H7 (cell line): ENCODE results near the gene SLC35E1. TPM values are rescaled to one million over a fixed set of nuclear protein-coding genes. Genes with fewer than 3 reads are reported as not detected.
"Not testable (repeated sequence)": the region's sequence is repeated elsewhere in the genome, so short reads cannot be mapped to it uniquely, and the experiment has no call there.

Experiments used
- DNase-seq: peaks from one replicate; pipeline ENCODE4 v3.0.0; 2012
- H3K27me3 ChIP-seq: 2 replicates; pipeline ENCODE4 v1.6.0; 2011; ENCODE audit warnings: mild to moderate bottlenecking, low read length; ENCODE audit not compliant: control insufficient read depth, insufficient read depth
- H3K36me3 ChIP-seq: replicated peaks from 2 replicates; pipeline ENCODE4 v1.5.1; 2011; ENCODE audit warnings: low read length; ENCODE audit not compliant: control insufficient read depth, insufficient read depth
- H3K4me3 ChIP-seq: 2 replicates; pipeline ENCODE4 v1.5.1; 2011; ENCODE audit warnings: low read depth, mild to moderate bottlenecking, control low read depth, low read length, moderate library complexity; ENCODE audit not compliant: insufficient read depth
- total RNA-seq: library from RNA; depleted of rRNA; stranded (reverse); fragments of >200 nt; shearing (Covaris generic); gene quantifications from 2 replicates; pipeline ENCODE4 v1.2.3, GENCODE V29; 2014

Gene SLC35E1
- total RNA-seq, 1 experiment from 2014 or later, result 14.7 TPM

DNA sequence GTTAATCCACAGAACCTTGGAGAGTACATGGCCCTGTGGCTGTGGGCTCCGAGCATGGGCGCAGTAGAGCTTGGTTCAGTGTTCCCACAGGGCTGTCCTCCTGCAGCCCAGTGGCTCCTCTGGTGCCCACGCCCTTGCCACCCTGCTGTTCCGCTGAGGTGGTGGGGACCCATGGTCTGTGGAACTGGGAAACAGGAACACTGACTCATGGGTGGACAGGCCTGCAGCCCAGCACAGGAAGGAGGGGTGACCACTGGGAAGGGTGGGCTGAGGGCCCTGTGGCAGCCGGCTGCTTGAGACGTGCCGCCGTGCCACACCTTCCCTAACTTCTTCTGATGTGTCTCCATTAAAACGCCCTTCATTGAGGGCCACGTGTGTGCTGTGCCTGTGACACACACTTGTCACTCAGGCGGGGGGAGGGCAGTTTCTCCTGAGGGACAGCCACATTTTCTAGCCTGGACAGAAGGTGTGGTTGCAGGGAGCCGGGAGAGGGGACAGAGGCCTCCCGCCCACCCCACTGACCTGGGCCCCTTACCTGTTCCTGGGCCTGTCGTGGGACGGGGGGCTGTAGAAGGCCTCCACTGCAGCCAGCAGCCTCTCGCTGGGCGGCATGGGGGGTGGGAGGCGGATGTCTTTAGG lies 51.1 kb downstream of the SLC35E1 start:
- H3K4me3 ChIP-seq, result no peak overlapping the region
- no peaks in the 10 kb centered on the region for H3K27me3 ChIP-seq
- H3K36me3 ChIP-seq, result peaks cover 44% of the 10 kb centered on the region
- DNase-seq, result peak; percentile 52

DNA sequence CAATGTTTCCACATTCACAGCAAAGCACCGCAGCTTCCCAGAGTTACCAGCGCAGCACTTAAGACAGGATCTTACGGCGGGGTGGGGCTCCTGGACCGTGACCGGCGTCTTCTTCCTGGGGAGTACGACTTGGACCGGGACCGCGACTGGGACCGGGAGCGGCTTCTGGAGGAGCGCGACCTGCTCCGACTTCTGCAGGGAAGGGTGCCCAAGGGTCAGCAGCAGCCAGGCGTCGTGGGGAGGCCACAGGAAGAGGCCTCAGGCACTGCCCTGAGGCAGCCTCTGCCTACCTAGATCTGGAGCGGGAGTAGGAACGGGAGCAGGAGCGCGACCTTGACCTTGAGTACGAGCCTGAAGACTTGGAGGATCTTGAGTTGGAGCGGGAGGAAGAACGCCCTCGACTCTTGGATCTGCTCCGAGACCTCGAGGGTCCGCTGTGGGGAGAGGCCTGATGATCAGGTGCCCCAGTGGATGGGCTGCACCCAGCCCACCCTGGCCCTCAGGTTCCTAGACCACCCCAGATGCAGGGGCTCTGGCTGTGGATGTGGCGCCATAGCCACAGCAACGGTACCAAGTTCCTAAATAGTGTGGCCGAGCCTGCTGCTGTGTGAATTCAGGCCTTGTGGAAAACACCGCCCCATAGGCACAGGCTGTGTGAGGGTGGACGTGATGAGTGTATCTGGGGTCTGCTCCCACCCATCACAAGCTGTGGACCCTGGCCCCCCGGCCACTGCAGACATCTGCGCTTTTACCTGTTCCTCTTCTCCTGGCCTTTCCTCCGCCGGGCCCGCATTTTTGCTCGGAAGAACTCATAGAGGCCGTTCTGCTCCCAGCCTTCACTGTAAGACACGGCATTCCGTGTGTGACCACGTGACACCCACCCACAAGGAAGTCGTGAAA lies 51.9 kb downstream of the SLC35E1 start:
- DNase-seq, result peak; percentile 38
- Histone ChIP-seq H3K27me3 (no peaks in the 10 kb centered on the region), H3K4me3 (no peak overlapping the region), H3K36me3 (peaks cover 41% of the 10 kb centered on the region)

DNA sequence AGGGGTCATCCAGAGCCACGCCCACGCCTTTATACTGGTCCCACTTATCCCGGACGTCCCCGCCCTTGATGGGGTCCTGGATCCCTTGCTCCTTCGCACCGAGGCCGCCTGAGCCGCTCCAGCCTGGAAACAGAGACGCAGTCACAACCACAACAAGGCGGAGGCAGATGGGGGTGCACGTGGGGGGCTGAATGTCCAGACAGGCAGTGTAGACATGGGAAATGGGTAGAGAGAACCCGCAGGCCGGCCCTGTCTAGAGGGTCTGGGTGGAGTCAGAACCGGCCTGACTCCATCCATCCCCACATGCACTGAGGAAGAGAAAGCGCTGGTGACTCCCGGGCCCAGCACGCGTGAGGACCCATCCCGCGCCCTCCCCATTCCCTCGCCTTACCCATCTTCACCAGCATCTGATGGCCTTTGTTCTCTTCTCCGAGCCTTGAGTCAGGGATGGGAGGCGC lies 53.0 kb downstream of the SLC35E1 start:
- Histone ChIP-seq H3K36me3 (peaks cover 41% of the 10 kb centered on the region), H3K4me3 (no peak overlapping the region), H3K27me3 (no peaks in the 10 kb centered on the region)
- DNase-seq, result peak; percentile 64

- peak; percentile 85 for DNase-seq
- H3K36me3 ChIP-seq, result peaks cover 38% of the 10 kb centered on the region
- H3K4me3 ChIP-seq, result no peak overlapping the region
- no peaks in the 10 kb centered on the region for H3K27me3 ChIP-seq
Measured at GRCh38 chr19:16518483-16519229, 53.6 kb downstream of the SLC35E1 start.

DNA sequence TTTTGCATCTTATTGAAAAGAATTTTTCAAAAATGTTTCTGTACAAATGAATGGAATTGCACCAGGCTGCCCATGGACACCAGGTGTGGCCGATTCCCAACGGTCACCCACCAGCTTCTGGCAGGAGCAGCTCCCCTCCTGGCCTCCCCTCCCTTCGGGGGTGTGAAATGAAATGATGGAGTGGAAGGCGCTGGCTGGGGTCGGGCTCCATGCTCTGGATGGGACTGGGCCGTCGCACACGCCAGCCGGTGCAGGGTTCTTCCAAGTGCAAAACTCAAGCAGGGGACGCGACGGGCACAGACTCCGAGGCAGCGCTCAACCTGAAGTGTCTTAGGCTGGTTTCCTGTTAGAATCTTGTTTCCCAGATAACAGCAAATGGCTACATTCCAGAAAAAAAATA lies 54.2 kb downstream of the SLC35E1 start:
- DNase-seq, result peak; percentile 44
- Histone ChIP-seq H3K27me3 (no peaks in the 10 kb centered on the region), H3K36me3 (peaks cover 35% of the 10 kb centered on the region), H3K4me3 (no peak overlapping the region)

GRCh38 chr19:16516923-16517610 lies 55.1 kb downstream of the SLC35E1 start:
- Histone ChIP-seq H3K27me3 (no peaks in the 10 kb centered on the region), H3K36me3 (peaks cover 33% of the 10 kb centered on the region), H3K4me3 (no peak overlapping the region)
- peak; percentile 47 for DNase-seq

DNA sequence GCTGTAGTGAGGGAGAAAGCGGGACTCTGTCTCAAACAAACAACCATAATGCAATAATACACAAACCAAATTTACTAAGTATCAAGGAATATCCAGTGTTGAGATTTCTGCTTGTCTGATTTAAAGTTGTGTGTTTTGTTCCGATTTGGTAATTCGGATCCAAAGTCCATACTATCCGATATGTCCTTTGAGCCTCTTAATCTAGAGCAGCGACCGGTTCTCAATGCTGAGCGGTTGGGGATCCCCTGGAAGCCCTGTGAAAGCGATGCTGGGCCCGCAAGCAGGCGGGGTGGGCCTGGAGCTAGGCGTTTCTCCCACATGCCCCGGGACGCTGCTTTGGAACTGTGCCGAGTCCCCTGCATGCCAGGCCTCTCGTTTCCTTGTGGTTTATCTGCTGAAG lies 55.8 kb downstream of the SLC35E1 start:
- no peak for DNase-seq
- no peak overlapping the region for H3K4me3 ChIP-seq
- no peaks in the 10 kb centered on the region for H3K27me3 ChIP-seq
- H3K36me3 ChIP-seq, result peaks cover 28% of the 10 kb centered on the region

DNA sequence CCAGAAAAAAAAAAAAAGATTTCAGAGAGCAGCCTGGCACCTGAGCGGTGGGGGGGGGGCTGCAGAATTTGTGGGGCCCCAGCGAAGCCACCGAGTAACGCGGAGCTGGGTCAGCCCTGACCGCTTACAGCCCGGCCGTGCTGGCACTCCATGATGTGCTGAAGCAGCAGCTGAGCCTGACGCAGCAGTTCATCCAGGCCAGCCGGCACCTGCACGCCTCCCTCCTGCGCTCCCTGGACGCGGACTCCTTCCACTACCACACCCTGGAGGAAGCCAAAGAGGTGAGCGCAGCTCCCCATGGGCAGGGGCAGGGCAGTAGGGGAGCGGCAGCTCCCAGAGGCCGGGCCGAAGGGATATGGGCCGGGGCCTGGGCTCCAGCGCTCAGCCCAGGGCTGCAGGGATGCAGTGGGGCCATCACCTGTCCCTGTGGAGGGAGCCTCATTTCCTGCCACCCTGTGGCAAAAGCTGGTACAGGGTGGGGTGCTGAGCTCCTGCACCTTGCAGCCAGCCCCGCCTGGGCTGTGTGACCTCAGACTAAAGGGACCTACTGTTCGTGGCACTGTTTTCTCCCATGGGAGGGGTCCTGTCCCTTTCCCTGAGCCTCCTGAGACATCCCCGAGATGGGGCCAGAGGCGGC lies 57.7 kb downstream of the SLC35E1 start:
- Histone ChIP-seq H3K4me3 (no peak overlapping the region), H3K27me3 (no peaks in the 10 kb centered on the region), H3K36me3 (peaks cover 15% of the 10 kb centered on the region)
- DNase-seq, result peak; percentile 77

GRCh38 chr19:16512611-16513010 lies 59.6 kb downstream of the SLC35E1 start:
- not testable (repeated sequence) for H3K27me3 ChIP-seq, H3K4me3 ChIP-seq, H3K36me3 ChIP-seq, DNase-seq

GRCh38 chr19:16509141-16510061 lies 62.8 kb downstream of the SLC35E1 start:
- no peak overlapping the region for H3K4me3 ChIP-seq
- H3K36me3 ChIP-seq, result 0 out of 2 replicates have a peak, but pooled peaks cover 2% of the 10 kb centered on the region
- H3K27me3 ChIP-seq, result no peaks in the 10 kb centered on the region
- DNase-seq, result peak; percentile 21

DNA sequence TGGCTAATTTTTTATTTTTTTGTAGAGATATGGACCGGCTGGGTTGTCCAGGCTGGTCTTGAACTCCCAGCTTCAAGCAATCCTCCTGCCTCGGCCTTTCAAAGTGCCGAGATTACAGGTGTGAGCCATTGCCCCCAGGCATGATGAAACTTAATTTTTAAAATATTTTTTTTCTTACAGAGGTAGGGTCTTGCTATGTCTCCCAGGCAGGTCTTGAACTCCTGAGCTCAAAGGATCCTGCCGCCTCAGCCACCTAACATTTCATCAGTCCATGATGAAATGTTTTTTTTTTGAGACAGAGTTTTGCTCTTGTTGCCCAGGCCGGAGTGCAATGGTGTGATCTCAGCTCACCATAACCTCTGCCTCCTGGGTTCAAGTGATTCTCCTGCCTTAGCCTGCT lies 63.7 kb downstream of the SLC35E1 start:
- Histone ChIP-seq H3K4me3 (no peak overlapping the region), H3K27me3 (no peaks in the 10 kb centered on the region), H3K36me3 (0 out of 2 replicates have a peak, but pooled peaks cover 2% of the 10 kb centered on the region)
- no peak for DNase-seq

GRCh38 chr19:16506961-16507360 lies 65.3 kb downstream of the SLC35E1 start:
- Histone ChIP-seq H3K4me3 (no peak overlapping the region), H3K36me3 (no peaks in the 10 kb centered on the region; the same call in 1 of the 2 replicates), H3K27me3 (no peaks in the 10 kb centered on the region)
- no peak for DNase-seq

DNA sequence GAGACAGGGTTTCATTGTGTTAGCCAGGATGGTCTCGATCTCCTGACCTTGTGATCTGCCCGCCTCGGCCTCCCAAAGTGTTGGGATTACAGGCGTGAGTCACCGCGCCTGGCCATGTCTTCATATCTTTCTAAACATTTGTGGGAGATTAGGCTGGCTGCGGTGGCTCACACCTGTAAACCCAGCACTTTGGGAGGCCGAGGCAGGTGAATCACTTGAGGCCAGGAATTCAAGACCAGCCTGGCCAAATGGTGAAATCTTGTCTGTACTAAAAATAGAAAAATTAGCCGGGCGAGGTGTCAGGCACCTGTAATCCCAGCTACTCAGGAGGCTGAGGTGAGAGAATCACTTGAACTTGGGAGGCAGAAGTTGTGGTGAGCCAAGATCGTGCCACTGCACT lies 66.1 kb downstream of the SLC35E1 start:
- H3K4me3 ChIP-seq, H3K36me3 ChIP-seq, DNase-seq: not testable (repeated sequence)

More for the DNA sequence above, 66.1 kb downstream of the SLC35E1 start:
- H3K27me3 ChIP-seq, result not testable (repeated sequence)
